ENCODE results near the gene LAMA3.

DNA sequence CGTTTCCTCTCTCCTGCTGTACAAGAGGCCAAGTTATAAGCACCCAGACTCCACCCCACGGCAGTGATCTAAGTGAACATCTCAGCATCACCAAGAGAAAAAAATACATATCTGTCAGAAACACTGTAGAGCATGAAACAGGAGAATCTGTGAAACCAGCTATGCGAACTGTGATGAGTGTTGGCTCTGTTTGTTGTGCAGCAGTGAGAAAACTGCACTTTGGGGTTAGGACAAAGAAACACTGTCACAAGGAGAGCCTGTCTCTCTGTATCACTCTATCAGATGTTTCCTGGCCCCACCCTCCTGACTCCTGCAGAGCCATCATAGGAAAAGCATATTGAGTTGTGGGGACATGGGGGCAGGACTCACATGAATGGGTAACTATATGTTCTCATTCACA is 87.1 kb downstream of the LAMA3 start:
- no peak for TF ChIP-seq POLR2A (IDR thresholded peaks at IDR 0.05)
- TF ChIP-seq, protein P1, sequence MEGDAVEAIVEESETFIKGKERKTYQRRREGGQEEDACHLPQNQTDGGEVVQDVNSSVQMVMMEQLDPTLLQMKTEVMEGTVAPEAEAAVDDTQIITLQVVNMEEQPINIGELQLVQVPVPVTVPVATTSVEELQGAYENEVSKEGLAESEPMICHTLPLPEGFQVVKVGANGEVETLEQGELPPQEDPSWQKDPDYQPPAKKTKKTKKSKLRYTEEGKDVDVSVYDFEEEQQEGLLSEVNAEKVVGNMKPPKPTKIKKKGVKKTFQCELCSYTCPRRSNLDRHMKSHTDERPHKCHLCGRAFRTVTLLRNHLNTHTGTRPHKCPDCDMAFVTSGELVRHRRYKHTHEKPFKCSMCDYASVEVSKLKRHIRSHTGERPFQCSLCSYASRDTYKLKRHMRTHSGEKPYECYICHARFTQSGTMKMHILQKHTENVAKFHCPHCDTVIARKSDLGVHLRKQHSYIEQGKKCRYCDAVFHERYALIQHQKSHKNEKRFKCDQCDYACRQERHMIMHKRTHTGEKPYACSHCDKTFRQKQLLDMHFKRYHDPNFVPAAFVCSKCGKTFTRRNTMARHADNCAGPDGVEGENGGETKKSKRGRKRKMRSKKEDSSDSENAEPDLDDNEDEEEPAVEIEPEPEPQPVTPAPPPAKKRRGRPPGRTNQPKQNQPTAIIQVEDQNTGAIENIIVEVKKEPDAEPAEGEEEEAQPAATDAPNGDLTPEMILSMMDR (IDR thresholded peaks at IDR 0.05), result no peak
